ENCODE results near the gene RPGRIP1L. TPM values are rescaled to one million over a fixed set of nuclear protein-coding genes. Genes with fewer than 3 reads are reported as not detected.
"Not testable (repeated sequence)": the region's sequence is repeated elsewhere in the genome, so short reads cannot be mapped to it uniquely, and the experiment has no call there.

The RPGRIP1L gene
- total and polyA plus RNA-seq, 2 donors (not counting 1 experiment from before 2014, with no cell fraction given): 1.0 to 7.1 TPM

DNA sequence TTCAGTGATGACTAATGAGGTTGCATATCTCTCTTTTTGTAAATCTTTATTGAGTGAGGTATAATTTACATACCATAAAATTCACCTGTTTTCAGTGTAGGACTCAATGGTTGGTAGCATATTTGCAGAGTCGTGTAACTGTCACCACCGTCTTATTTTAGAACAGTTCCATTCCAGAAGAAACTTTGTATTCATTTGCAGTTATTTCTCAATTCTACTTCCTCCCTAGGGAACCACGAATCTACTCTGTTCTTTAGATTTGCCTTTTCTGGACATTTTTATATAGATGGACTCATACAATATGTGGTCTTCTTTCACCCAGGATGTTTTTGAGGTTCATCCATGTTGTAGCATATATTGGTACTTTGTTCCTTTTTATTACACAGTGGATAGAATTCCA, 4.0 kb upstream of the RPGRIP1L start:
- Histone ChIP-seq H3K79me2 (ENCODE audit: control insufficient read depth, insufficient read depth, low read length) (peaks cover 72% of the 10 kb centered on the region), H3K4me2 (replicated peaks; ENCODE audit: low read depth, low read length, poor library complexity, severe bottlenecking) (no peak overlapping the region), H3K36me3 (replicated peaks in 1 of 2; ENCODE audit: control extremely low read depth in 1 of 2, control insufficient read depth in 1 of 2, extremely low read depth in 1 of 2, insufficient read depth in 2 of 2, low read length in 1 of 2) (no peaks in the 10 kb centered on the region), H4K20me1 (ENCODE audit: control insufficient read depth, insufficient read depth, low read length, poor library complexity, severe bottlenecking) (no peaks in the 10 kb centered on the region), H3K4me1 (ENCODE audit: control insufficient read depth in 2 of 2, insufficient read depth in 2 of 2, low read length in 2 of 2) (peaks cover 15 to 17% of the 10 kb centered on the region in 2 donors), H3K9ac (ENCODE audit: low read length) (no peak overlapping the region), H2AFZ (ENCODE audit: insufficient read depth, low read depth, low read length, poor library complexity, severe bottlenecking) (no peak overlapping the region), H3K27ac (ENCODE audit: low read length in 2 of 2) (no peak overlapping the region), H3K27me3 (replicated peaks in 1 of 4; ENCODE audit: control extremely low read depth in 1 of 4, control insufficient read depth in 3 of 4, insufficient read depth in 4 of 4, low read length in 3 of 4) (no peaks in the 10 kb centered on the region), H3K9me3 (ENCODE audit: control extremely low read depth in 1 of 3, control insufficient read depth in 2 of 3, insufficient read depth in 1 of 3, low read length in 2 of 3) (no peaks in the 10 kb centered on the region), H3K4me3 (ENCODE audit: control extremely low read depth in 1 of 5, extremely low read depth in 1 of 5, insufficient read depth in 1 of 5, low read depth in 2 of 5, low read length in 4 of 5) (no peak overlapping the region)
- Mint-ChIP-seq H3K4me1 (peaks cover 33% of the 10 kb centered on the region), H3K27me3 (no peaks in the 10 kb centered on the region), H3K4me3 (no peak overlapping the region), H3K27ac (no peak overlapping the region), H3K9me3 (ENCODE audit: insufficient read depth) (no peaks in the 10 kb centered on the region)
- no peak for DNase-seq
- intact Hi-C loops (cut with micrococcal nuclease): no loop called here
- ChIA-PET CTCF (no interaction called here), POLR2A (interaction anchor here (0.7 kb wide), 1 partner anchor 257 kb away, joined by 4 read pairs; no protein-coding TSS in a partner anchor)
- no peak for ATAC-seq (ENCODE audit: low read depth)
- TF ChIP-seq, protein P1, sequence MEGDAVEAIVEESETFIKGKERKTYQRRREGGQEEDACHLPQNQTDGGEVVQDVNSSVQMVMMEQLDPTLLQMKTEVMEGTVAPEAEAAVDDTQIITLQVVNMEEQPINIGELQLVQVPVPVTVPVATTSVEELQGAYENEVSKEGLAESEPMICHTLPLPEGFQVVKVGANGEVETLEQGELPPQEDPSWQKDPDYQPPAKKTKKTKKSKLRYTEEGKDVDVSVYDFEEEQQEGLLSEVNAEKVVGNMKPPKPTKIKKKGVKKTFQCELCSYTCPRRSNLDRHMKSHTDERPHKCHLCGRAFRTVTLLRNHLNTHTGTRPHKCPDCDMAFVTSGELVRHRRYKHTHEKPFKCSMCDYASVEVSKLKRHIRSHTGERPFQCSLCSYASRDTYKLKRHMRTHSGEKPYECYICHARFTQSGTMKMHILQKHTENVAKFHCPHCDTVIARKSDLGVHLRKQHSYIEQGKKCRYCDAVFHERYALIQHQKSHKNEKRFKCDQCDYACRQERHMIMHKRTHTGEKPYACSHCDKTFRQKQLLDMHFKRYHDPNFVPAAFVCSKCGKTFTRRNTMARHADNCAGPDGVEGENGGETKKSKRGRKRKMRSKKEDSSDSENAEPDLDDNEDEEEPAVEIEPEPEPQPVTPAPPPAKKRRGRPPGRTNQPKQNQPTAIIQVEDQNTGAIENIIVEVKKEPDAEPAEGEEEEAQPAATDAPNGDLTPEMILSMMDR (IDR thresholded peaks at IDR 0.05): no peak
- WGBS (ENCODE audit: insufficient coverage): no CpG with 5 or more reads among the region's 3 CpGs

DNA sequence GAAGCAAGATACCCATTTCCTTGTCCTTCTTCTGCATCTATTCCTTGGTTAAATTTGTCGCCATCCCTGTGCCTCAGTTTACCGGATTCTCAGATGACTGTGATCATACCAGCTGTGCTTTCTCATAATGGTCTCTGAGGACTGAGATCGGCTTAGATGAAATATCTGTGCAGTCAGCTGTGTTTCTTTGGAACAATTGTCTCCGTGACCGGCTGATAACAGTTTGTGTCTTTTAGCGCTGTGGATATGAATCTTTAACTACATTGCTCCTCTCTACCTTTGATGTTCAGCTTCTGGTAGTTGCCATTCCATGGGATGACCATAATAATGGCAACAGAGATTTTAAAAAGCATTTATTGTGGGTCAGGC, 770 bp upstream of the RPGRIP1L start:
- POLR2A ChIA-PET: interaction anchor here (0.6 to 1.5 kb wide), 3 partner anchors 185 to 652 kb away, joined by 3 to 7 read pairs (median 6); partner anchors contain the start of gene CHD9NB
- Histone ChIP-seq H3K27me3 (replicated peaks in 1 of 4; ENCODE audit: control extremely low read depth in 1 of 4, control insufficient read depth in 3 of 4, insufficient read depth in 4 of 4, low read length in 3 of 4) (no peaks in the 10 kb centered on the region), H3K9ac (ENCODE audit: low read length) (peak overlapping the region; percentile 72), H4K20me1 (ENCODE audit: control insufficient read depth, insufficient read depth, low read length, poor library complexity, severe bottlenecking) (no peaks in the 10 kb centered on the region), H3K9me3 (ENCODE audit: control extremely low read depth in 1 of 3, control insufficient read depth in 2 of 3, insufficient read depth in 1 of 3, low read length in 2 of 3) (no peaks in the 10 kb centered on the region), H3K4me1 (ENCODE audit: control insufficient read depth in 2 of 2, insufficient read depth in 2 of 2, low read length in 2 of 2) (peaks cover 15 to 17% of the 10 kb centered on the region in 2 donors), H3K4me2 (replicated peaks; ENCODE audit: low read depth, low read length, poor library complexity, severe bottlenecking) (peak overlapping the region; percentile 72), H3K4me3 (ENCODE audit: control extremely low read depth in 1 of 5, extremely low read depth in 1 of 5, insufficient read depth in 1 of 5, low read depth in 2 of 5, low read length in 4 of 5) (peak overlapping the region; percentile 60 to 87 (median 75)), H3K36me3 (replicated peaks in 1 of 2; ENCODE audit: control extremely low read depth in 1 of 2, control insufficient read depth in 1 of 2, extremely low read depth in 1 of 2, insufficient read depth in 2 of 2, low read length in 1 of 2) (no peaks in the 10 kb centered on the region), H2AFZ (ENCODE audit: insufficient read depth, low read depth, low read length, poor library complexity, severe bottlenecking) (peak overlapping the region; percentile 82), H3K79me2 (ENCODE audit: control insufficient read depth, insufficient read depth, low read length) (peaks cover 48% of the 10 kb centered on the region), H3K27ac (ENCODE audit: low read length in 2 of 2) (peak overlapping the region; percentile 42 to 75)
- no peaks in the 10 kb centered on the region for H3K27me3 Mint-ChIP-seq
- TF ChIP-seq EZH2 (IDR thresholded peaks at IDR 0.05; ENCODE audit: borderline replicate concordance, insufficient read depth, low read depth, low read length, poor library complexity, severe bottlenecking): no peak
- TF ChIP-seq, protein P1 (IDR thresholded peaks at IDR 0.05): no peak
- CTCF ChIA-PET: no interaction called here
- peaks cover 33% of the 10 kb centered on the region for H3K4me1 Mint-ChIP-seq
- H3K4me3 Mint-ChIP-seq: peak overlapping the region; percentile 99
- peak overlapping the region; percentile 90 for H3K27ac Mint-ChIP-seq
- DNase-seq (no peak), ATAC-seq (ENCODE audit: low read depth) (no peak)
- 4% methylated on average over 3 of the region's 6 CpGs for WGBS (ENCODE audit: insufficient coverage)
- H3K9me3 Mint-ChIP-seq (ENCODE audit: insufficient read depth): no peaks in the 10 kb centered on the region
- intact Hi-C loops (cut with micrococcal nuclease): loop anchor here (5.0 kb wide), 1 partner anchor 187 kb away; no protein-coding TSS in a partner anchor

DNA sequence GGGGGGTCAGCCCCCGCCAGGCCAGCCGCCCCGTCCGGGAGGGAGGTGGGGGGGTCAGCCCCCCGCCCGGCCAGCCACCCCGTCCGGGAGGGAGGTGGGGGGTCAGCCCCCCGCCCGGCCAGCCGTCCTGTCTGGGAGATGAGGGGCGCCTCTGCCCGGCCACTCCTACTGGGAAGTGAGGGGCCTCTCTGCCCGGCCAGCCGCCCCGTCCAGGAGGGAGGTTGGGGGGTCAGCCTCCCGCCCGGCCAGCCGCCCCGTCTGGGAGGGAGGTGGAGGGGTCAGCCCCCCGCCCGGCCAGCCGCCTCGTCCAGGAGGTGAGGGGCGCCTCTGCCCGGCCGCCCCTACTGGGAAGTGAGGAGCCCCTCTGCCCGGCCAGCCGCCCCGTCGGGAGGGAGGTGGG, 5.4 kb downstream of the RPGRIP1L start:
- H3K4me2 ChIP-seq (replicated peaks; ENCODE audit: low read depth, low read length, poor library complexity, severe bottlenecking); H3K4me1 ChIP-seq (ENCODE audit: control insufficient read depth in 2 of 2, insufficient read depth in 2 of 2, low read length in 2 of 2); H3K79me2 ChIP-seq (ENCODE audit: control insufficient read depth, insufficient read depth, low read length); DNase-seq; H2AFZ ChIP-seq (ENCODE audit: insufficient read depth, low read depth, low read length, poor library complexity, severe bottlenecking); H3K27me3 ChIP-seq (replicated peaks in 1 of 4; ENCODE audit: control extremely low read depth in 1 of 4, control insufficient read depth in 3 of 4, insufficient read depth in 4 of 4, low read length in 3 of 4); H3K9me3 ChIP-seq (ENCODE audit: control extremely low read depth in 1 of 3, control insufficient read depth in 2 of 3, insufficient read depth in 1 of 3, low read length in 2 of 3); H3K27me3 Mint-ChIP-seq; H3K4me3 ChIP-seq (ENCODE audit: control extremely low read depth in 1 of 5, extremely low read depth in 1 of 5, insufficient read depth in 1 of 5, low read depth in 2 of 5, low read length in 4 of 5); H3K36me3 ChIP-seq (replicated peaks in 1 of 2; ENCODE audit: control extremely low read depth in 1 of 2, control insufficient read depth in 1 of 2, extremely low read depth in 1 of 2, insufficient read depth in 2 of 2, low read length in 1 of 2); ATAC-seq (ENCODE audit: low read depth); H3K27ac ChIP-seq (ENCODE audit: low read length in 2 of 2); H3K4me1 Mint-ChIP-seq; CTCF ChIA-PET; H3K9ac ChIP-seq (ENCODE audit: low read length); intact Hi-C loops (cut with micrococcal nuclease); POLR2A ChIA-PET; H3K9me3 Mint-ChIP-seq (ENCODE audit: insufficient read depth); H3K4me3 Mint-ChIP-seq; H4K20me1 ChIP-seq (ENCODE audit: control insufficient read depth, insufficient read depth, low read length, poor library complexity, severe bottlenecking); H3K27ac Mint-ChIP-seq: not testable (repeated sequence)
- 100% methylated on average over 7 of the region's 31 CpGs for WGBS (ENCODE audit: insufficient coverage)
